GM12872 (cell line): ENCODE data around the gene TAX1BP3.

ENCODE experiments used
- TF ChIP-seq, protein P1 (sequence below): IDR thresholded peaks from 3 replicates; pipeline ENCODE4 v1.5.1; 2011; ENCODE audit warnings: low read depth, mild to moderate bottlenecking, low read length, moderate library complexity; ENCODE audit not compliant: insufficient read depth

The TAX1BP3 gene

GRCh38 chr17:3698139-3698538 is 29.8 kb upstream of the TAX1BP3 start:
- TF ChIP-seq, protein P1, sequence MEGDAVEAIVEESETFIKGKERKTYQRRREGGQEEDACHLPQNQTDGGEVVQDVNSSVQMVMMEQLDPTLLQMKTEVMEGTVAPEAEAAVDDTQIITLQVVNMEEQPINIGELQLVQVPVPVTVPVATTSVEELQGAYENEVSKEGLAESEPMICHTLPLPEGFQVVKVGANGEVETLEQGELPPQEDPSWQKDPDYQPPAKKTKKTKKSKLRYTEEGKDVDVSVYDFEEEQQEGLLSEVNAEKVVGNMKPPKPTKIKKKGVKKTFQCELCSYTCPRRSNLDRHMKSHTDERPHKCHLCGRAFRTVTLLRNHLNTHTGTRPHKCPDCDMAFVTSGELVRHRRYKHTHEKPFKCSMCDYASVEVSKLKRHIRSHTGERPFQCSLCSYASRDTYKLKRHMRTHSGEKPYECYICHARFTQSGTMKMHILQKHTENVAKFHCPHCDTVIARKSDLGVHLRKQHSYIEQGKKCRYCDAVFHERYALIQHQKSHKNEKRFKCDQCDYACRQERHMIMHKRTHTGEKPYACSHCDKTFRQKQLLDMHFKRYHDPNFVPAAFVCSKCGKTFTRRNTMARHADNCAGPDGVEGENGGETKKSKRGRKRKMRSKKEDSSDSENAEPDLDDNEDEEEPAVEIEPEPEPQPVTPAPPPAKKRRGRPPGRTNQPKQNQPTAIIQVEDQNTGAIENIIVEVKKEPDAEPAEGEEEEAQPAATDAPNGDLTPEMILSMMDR = no peak

DNA sequence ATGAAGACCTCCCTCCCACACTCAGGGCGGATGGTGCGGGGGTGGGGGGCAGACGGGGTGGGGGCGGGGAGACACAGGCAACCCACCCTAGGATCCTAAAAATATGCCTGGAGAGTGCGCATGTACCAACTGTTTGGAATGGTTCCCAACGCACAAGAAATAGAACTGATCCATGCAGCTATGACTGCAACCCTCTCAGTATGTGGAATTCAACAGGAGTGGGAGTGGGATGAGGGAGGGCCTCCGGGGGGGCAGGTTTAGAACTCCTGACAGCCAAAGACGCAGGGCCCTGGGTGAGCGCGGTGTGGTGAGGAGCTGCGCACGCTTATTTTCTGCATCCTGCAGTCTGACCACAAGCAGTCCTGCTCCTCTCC is 28.7 kb upstream of the TAX1BP3 start:
- TF ChIP-seq, protein P1 = no peak

DNA sequence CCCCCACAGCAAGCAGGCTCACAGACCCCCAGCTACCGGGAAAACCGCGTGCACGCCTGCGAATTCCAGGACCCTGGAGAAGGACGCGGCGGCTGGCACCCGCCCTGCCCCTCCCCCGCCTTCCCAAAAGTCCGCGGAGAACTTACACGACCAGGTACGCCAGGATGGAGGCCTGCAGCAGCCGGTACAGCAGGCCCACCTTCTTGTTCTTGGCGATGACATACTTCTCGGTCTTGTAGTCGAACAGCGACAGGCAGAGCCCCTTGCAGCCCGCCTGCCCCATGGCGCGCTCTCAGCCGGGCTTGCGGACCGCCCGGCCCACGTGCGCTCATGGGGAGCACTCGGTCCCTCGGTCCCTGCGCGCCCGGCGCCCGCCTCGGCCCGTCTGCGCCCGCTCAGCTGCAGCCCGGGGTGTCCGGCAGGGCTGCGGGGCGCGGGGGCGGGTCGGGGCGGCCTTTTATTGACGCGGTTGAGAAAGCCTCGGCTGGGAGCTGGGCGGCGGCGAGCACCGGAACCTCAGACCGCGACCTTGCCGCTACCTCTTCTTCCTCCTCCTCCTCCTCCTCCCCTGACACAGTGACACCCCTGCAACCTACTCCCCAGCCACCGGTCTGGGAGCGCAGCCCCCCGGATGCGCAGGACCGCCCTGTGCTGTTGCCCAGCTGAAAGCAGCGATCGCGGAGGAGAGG is 27.5 kb upstream of the TAX1BP3 start, which contains the start of gene P2RX5:
TSS of gene P2RX5 (minus strand) at position 433 of the 689 bp plus-strand sequence. CDS start at position 283, 150 bp downstream.
- TF ChIP-seq, protein P1 = no peak

- TF ChIP-seq, protein P1 = no peak
Measured at GRCh38 chr17:3695129-3695722, 26.8 kb upstream of the TAX1BP3 start.

GRCh38 chr17:3693829-3694231 is 25.5 kb upstream of the TAX1BP3 start:
- TF ChIP-seq, protein P1 = no peak

DNA sequence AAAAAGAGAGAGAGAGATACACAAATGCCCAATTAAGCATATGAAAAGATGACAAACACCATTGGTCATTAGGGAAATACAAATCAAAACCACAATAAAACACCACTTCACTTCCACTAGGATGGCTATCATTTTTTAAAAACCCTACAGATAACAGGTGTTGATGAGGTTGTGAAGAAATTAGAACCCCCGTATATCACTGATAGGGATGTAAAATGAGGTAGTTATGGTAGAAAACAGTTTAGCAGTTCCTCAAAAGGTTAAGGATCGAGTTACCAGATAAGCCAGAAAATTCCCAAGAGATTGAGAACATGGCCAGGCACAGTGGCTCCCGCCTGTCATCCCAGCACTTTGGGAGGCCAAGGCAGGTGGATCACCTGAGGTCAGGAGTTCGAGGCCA is 24.8 kb upstream of the TAX1BP3 start:
- TF ChIP-seq, protein P1 = no peak

DNA sequence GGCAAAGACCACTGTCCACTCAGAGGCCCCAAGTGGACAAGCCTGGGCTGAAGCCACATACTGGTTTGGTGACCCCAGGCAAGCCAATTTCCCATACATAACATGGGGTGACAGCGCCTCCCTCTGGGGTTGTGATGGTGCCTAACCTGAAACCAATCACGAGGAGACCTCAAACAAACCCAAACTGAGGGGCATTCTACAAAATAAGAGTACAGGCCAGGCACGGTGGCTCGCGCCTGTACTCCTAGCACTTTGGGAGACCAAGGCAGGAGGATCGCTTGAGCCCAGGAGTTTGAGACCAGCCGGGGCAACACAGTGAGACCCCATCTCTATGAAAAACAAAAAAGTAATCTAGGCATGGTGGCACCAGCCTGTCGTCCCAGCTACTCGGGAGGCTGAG is 24.0 kb upstream of the TAX1BP3 start:
- TF ChIP-seq, protein P1 = peak; percentile 30; the same call in 1 of the 3 replicates
